ENCODE measurements around the gene BANP. TPM values are rescaled to one million over a fixed set of nuclear protein-coding genes. Genes with fewer than 3 reads are reported as not detected.

BANP gene
- polyA plus RNA-seq, 1 of the 3 experiments (the other 2 are of a cell fraction): 16.8 TPM

- ChIA-PET POLR2A (interaction anchor here (0.9 kb wide), 1 partner anchor 10 kb away, joined by 4 read pairs; no protein-coding TSS in a partner anchor), CTCF (interaction anchor here (0.7 to 3.6 kb wide), 11 partner anchors 9 to 372 kb away, joined by 3 to 25 read pairs (median 5); no protein-coding TSS in a partner anchor)
- no peaks in the 10 kb centered on the region for H4K20me1 ChIP-seq (ENCODE audit: insufficient read depth)
- H2AFZ ChIP-seq (ENCODE audit: low read depth): no peak overlapping the region
- H3K27ac ChIP-seq (ENCODE audit: low read depth in 2 of 2, low read length in 1 of 2): peak overlapping the region in 1 of 2 experiments; percentile 89; a peak in 2 of 4 replicates
- no peak overlapping the region for H3K4me3 ChIP-seq (ENCODE audit: low read depth in 2 of 2, low read length in 1 of 2)
- no peaks in the 10 kb centered on the region for H3F3A ChIP-seq (replicated peaks; ENCODE audit: insufficient read depth)
- TF ChIP-seq NRF1 (IDR thresholded peaks at IDR 0.05; ENCODE audit: low read depth, low read length) (no peak), RAD21 (IDR thresholded peaks at IDR 0.05; ENCODE audit: low read length) (no peak), CHD2 (IDR thresholded peaks at IDR 0.05; ENCODE audit: low read length, partially characterized antibody) (no peak)
- H3K36me3 ChIP-seq (replicated peaks in 1 of 2; ENCODE audit: control insufficient read depth in 1 of 2, insufficient read depth in 2 of 2, low read length in 1 of 2): peaks cover 0 to 3% of the 10 kb centered on the region in 2 experiments
- peaks cover 0 to 38% of the 10 kb centered on the region in 2 experiments; a peak in 3 of 4 replicates for H3K4me1 ChIP-seq (ENCODE audit: control insufficient read depth in 1 of 2, insufficient read depth in 2 of 2, low read depth in 1 of 2, low read length in 1 of 2)
- no peaks in the 10 kb centered on the region for H3K9me2 ChIP-seq
- DNase-seq: no peak
- H3K9ac ChIP-seq: no peak overlapping the region
- H3K27me3 ChIP-seq (ENCODE audit: insufficient read depth): no peaks in the 10 kb centered on the region
- no peaks in the 10 kb centered on the region for H3K79me2 ChIP-seq (ENCODE audit: insufficient read depth)
- 96% methylated on average over 21 of the region's 31 CpGs for WGBS (ENCODE audit: low lambda C conversion rate)
- no peak overlapping the region for H3K4me2 ChIP-seq
- no peaks in the 10 kb centered on the region for H3K9me3 ChIP-seq
Observed at GRCh38 chr16:88064011-88064888, 113.0 kb downstream of the BANP start.

GRCh38 chr16:88064889-88065746 lies 113.9 kb downstream of the BANP start:
- POLR2A ChIA-PET: interaction anchor here (1.1 kb wide), 1 partner anchor 71 kb away, joined by 3 read pairs; no protein-coding TSS in a partner anchor
- Histone ChIP-seq H3K4me1 (ENCODE audit: control insufficient read depth in 1 of 2, insufficient read depth in 2 of 2, low read depth in 1 of 2, low read length in 1 of 2) (peaks cover 0 to 38% of the 10 kb centered on the region in 2 experiments; a peak in 3 of 4 replicates), H3K79me2 (ENCODE audit: insufficient read depth) (no peaks in the 10 kb centered on the region), H2AFZ (ENCODE audit: low read depth) (no peak overlapping the region), H3K4me2 (no peak overlapping the region), H3K27me3 (ENCODE audit: insufficient read depth) (no peaks in the 10 kb centered on the region), H4K20me1 (ENCODE audit: insufficient read depth) (no peaks in the 10 kb centered on the region), H3K9me2 (no peaks in the 10 kb centered on the region), H3K36me3 (replicated peaks in 1 of 2; ENCODE audit: control insufficient read depth in 1 of 2, insufficient read depth in 2 of 2, low read length in 1 of 2) (peaks cover 0 to 7% of the 10 kb centered on the region in 2 experiments), H3K9ac (no peak overlapping the region), H3K4me3 (ENCODE audit: low read depth in 2 of 2, low read length in 1 of 2) (no peak overlapping the region), H3K27ac (ENCODE audit: low read depth in 2 of 2, low read length in 1 of 2) (no peak overlapping the region; a peak in 1 of 4 replicates), H3F3A (replicated peaks; ENCODE audit: insufficient read depth) (no peaks in the 10 kb centered on the region), H3K9me3 (no peaks in the 10 kb centered on the region)
- CTCF ChIA-PET: interaction anchor here (0.7 to 1.3 kb wide), 2 partner anchors 41 to 373 kb away, joined by 3 to 4 read pairs; no protein-coding TSS in a partner anchor
- DNase-seq: no peak
- TF ChIP-seq GATA2 (CRISPR knock-in tag; IDR thresholded peaks at IDR 0.05) (no peak), CHD2 (IDR thresholded peaks at IDR 0.05; ENCODE audit: low read length, partially characterized antibody) (no peak), ELF1 (IDR thresholded peaks at IDR 0.05) (no peak), JUND (IDR thresholded peaks at IDR 0.05) (no peak), EP300 (IDR thresholded peaks at IDR 0.05; ENCODE audit: borderline replicate concordance in 1 of 2, low read depth in 1 of 2, low read length in 1 of 2) (no peak), RCOR1 (IDR thresholded peaks at IDR 0.05; ENCODE audit: low read length) (no peak), MXI1 (IDR thresholded peaks at IDR 0.05; ENCODE audit: low read depth, low read length) (no peak), MAX (IDR thresholded peaks at IDR 0.05; ENCODE audit: low read depth) (no peak), EZH2phosphoT487 (IDR thresholded peaks at IDR 0.05; ENCODE audit: borderline replicate concordance, low read depth) (no peak), RFX5 (IDR thresholded peaks at IDR 0.05; ENCODE audit: low read length) (no peak), TEAD4 (IDR thresholded peaks at IDR 0.05; ENCODE audit: borderline replicate concordance, insufficient read depth) (no peak)
- WGBS (ENCODE audit: low lambda C conversion rate): 95% methylated on average over 19 of the region's 19 CpGs
